Measurements from ENCODE around the gene TIAL1. TPM values are rescaled to one million over a fixed set of nuclear protein-coding genes. Genes with fewer than 3 reads are reported as not detected.

Gene TIAL1
- total and polyA plus RNA-seq, 10 of the 15 experiments (the other 5 are each of a cell fraction or from before 2014, with no cell fraction given) = 26.0 to 159 (median 62.8) TPM

- ChIA-PET POLR2A (no interaction called here), RAD21 (ENCODE audit: unreplicated experiment) (no interaction called here), CTCF (interaction anchor here (0.6 to 1.3 kb wide), 10 partner anchors 8 to 1707 kb away, joined by 3 to 4 read pairs (median 3); partner anchors contain the start of gene BAG3), SMC1A (ENCODE audit: uncharacterized antibody, unreplicated experiment) (interaction anchor here (0.6 to 1.8 kb wide), 5 partner anchors 15 to 75 kb away, joined by 3 to 4 read pairs (median 3); no protein-coding TSS in a partner anchor)
- H3K4me3 ChIP-seq = no peak overlapping the region
- no TSS peak for BruUV-seq (replicated peaks)
- no peak overlapping the region for H3K4me2 ChIP-seq (ENCODE audit: control insufficient read depth, insufficient read depth)
- FAIRE-seq = no peak
- in situ Hi-C loops (cut with MboI) = no loop called here
- no peaks in the 10 kb centered on the region for H3K27me3 ChIP-seq (replicated peaks in 1 of 2; ENCODE audit: control insufficient read depth in 2 of 2, insufficient read depth in 2 of 2, low read length in 1 of 2)
- DNase-seq (ENCODE audit: low read depth, low spot score) = no peak
- no peaks in the 10 kb centered on the region for H4K20me1 ChIP-seq (ENCODE audit: control insufficient read depth, insufficient read depth)
- no peaks in the 10 kb centered on the region for H3K79me2 ChIP-seq (ENCODE audit: control insufficient read depth, insufficient read depth, low read length)
- H3K9me3 ChIP-seq (replicated peaks; ENCODE audit: control insufficient read depth, insufficient read depth, low read length) = no peaks in the 10 kb centered on the region; the same call in 2 of the 3 replicates
- 52% methylated on average over 15 of the region's 15 CpGs for WGBS (ENCODE audit: insufficient coverage, insufficient replicate concordance, low lambda C conversion rate, missing lambda C conversion rate)
- TF ChIP-seq TCF3 (IDR thresholded peaks at IDR 0.05; ENCODE audit: borderline replicate concordance, insufficient read depth, low read depth, low read length) = no peak
- no peak for TF ChIP-seq MLLT1 (IDR thresholded peaks at IDR 0.05)
- no peak for TF ChIP-seq MXI1 (IDR thresholded peaks at IDR 0.05; ENCODE audit: low read depth, low read length)
- TF ChIP-seq EP300 (IDR thresholded peaks at IDR 0.05; ENCODE audit: borderline replicate concordance in 1 of 2, control insufficient read depth in 1 of 2, low read depth in 2 of 2, low read length in 2 of 2) = no peak
- no peak for TF ChIP-seq E4F1 (IDR thresholded peaks at IDR 0.05; ENCODE audit: borderline replicate concordance, partially characterized antibody)
- TF ChIP-seq ZBED1 (IDR thresholded peaks at IDR 0.05; ENCODE audit: borderline replicate concordance) = no peak
- TF ChIP-seq EGR1 (IDR thresholded peaks at IDR 0.05; ENCODE audit: borderline replicate concordance in 1 of 2, low read depth in 2 of 2, low read length in 2 of 2) = no peak
- no peak for TF ChIP-seq TBL1XR1 (IDR thresholded peaks at IDR 0.05; ENCODE audit: low read depth, low read length)
- TF ChIP-seq RAD21 (IDR thresholded peaks at IDR 0.05; ENCODE audit: insufficient read depth, low read depth, low read length) = no peak
- no peak for ATAC-seq
- intact Hi-C loops (cut with micrococcal nuclease; ENCODE audit: unreplicated experiment) = no loop called here
- no peak overlapping the region for H3K9ac ChIP-seq (ENCODE audit: control insufficient read depth, insufficient read depth, low read length)
- no peak overlapping the region for H2AFZ ChIP-seq (ENCODE audit: control insufficient read depth, low read depth, low read length)
- no peak overlapping the region for H3K27ac ChIP-seq (ENCODE audit: control insufficient read depth, insufficient read depth)
- no peaks in the 10 kb centered on the region for H3K36me3 ChIP-seq (ENCODE audit: control insufficient read depth in 2 of 2, insufficient read depth in 2 of 2, low read length in 1 of 2)
- H3K4me1 ChIP-seq (ENCODE audit: control insufficient read depth, insufficient read depth, low read length) = no peaks in the 10 kb centered on the region
Observed at GRCh38 chr10:119643306-119644204, 46.8 kb upstream of the TIAL1 start.
